Skin epidermis (tissue), 12 donors: ENCODE results near the gene CIB4.
A peak's percentile ranks its signal among the peaks of the same experiment; 100 is the strongest.
"Not testable (repeated sequence)": the region's sequence is repeated elsewhere in the genome, so short reads cannot be mapped to it uniquely, and the experiment has no call there.

Experiments used
- H3K27ac ChIP-seq, 21 experiments: fragments of 200-600 bp; sonication (generic) in 11 of 21; one replicate each; pipeline ENCODE4 v1.5.0; 2020; ENCODE audit warnings: mild to moderate bottlenecking in 3 of 21, inconsistent platforms in 2 of 21, moderate library complexity in 2 of 21
- H3K4me3 ChIP-seq, 7 experiments: fragments of 200-600 bp; sonication (generic) in 2 of 7; one replicate each; pipeline ENCODE4 v1.5.0; 2020; ENCODE audit warnings: inconsistent platforms in 2 of 7, mild to moderate bottlenecking in 2 of 7, moderate library complexity in 1 of 7

The CIB4 gene

GRCh38 chr2:26668856-26669750, 27.9 kb upstream of the CIB4 start:
- Histone ChIP-seq H3K4me3 (no peak overlapping the region), H3K27ac (no peak overlapping the region)

DNA sequence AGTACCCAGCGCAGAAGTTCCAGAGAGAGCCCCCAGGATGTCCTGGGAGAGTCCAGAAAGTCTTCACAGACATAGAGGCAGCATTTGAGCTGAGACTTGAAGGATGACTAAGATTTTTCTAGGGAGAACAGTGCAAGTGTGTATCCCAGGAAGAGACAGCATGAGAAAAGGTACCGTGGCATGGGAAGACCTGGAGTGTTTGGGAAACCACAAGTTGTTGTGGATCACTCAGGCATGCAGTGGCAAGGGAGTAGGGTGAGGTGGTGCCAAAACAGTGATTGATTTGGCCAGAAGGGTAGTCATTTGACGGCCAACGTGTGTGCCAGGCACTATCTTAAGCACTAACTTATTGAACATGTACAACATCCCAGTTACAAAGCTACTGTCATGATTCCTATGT, 26.9 kb upstream of the CIB4 start:
- Histone ChIP-seq H3K27ac (no peak overlapping the region), H3K4me3 (no peak overlapping the region)

GRCh38 chr2:26666671-26667070, 25.5 kb upstream of the CIB4 start:
- H3K4me3 ChIP-seq, result no peak overlapping the region
- no peak overlapping the region for H3K27ac ChIP-seq

DNA sequence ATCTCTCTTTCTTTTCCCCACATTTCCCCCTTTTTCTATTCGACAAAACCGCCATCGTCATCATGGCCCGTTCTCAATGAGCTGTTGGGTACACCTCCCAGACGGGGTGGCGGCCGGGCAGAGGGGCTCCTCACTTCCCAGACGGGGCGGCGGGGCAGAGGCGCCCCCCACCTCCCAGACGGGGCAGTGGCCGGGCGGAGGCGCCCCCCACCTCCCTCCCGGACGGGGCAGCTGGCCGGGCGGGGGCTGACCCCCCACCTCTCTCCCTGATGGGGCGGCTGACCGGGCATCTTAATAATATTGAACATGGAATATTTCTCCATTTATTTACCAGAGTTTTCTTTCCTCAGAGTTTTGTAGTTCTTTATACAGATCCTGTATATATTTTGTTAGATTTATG, 24.1 kb upstream of the CIB4 start:
- not testable (repeated sequence) for H3K4me3 ChIP-seq

DNA sequence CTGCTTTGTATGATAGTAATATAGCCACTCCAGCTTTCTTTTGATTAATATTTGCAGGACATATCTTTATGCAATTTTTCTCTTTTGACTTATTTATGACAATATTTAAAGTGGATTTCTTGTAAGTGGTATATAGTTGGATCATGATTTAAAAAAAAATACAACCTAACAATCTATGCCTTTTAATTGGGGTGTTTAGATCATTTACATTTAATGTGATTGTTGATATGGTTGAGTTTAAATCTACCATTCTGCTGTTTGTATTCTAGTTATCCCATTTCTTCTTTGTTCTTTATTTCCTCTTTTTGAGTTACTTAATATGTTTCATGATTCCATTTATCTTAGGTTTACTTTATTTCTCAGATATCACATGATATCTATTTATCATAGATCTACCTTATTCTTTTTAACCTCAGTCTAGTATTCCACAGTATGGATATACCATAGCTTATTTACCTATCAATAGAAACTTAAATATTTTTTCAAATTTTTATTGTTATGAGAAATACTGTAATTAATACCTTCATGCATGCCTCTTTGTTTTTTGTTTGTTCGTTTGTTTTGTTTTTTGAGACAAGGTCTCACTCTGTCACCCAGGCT, 19.3 kb upstream of the CIB4 start:
- Histone ChIP-seq H3K4me3 (no peak overlapping the region), H3K27ac (no peak overlapping the region)

More for the DNA sequence above, 24.1 kb upstream of the CIB4 start:
- H3K27ac ChIP-seq, result not testable (repeated sequence)

DNA sequence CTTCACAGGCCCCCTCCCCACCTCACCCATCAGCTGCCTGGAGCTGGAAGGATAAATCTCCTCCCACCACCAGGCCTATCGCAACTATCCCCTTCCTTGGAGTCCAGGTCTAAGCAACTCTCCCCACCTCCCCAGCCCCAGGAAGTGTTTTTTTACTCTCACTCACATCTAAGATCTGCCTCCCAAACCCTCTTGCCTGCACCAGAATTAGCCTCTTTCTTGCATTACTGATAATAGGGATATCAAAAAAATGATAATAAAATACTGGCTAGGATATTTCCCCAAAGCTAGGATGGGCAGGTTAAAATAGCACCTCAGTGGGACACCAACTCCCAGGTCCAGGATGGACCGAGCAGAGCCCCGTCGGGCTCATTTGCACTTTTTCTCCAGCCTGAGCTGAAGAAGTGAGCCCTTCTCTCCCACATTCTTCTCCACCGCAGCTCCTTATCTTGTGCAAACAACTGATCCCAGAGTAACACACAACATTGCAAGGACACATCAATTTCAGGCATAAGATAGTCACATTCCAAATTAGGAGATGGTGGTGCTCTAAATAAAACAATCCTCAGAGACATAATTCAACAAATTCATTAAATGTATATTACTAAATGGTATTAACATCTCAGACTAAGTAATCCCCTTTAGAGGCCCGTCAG, 17.7 kb upstream of the CIB4 start:
- H3K27ac ChIP-seq, result no peak overlapping the region
- no peak overlapping the region for H3K4me3 ChIP-seq

DNA sequence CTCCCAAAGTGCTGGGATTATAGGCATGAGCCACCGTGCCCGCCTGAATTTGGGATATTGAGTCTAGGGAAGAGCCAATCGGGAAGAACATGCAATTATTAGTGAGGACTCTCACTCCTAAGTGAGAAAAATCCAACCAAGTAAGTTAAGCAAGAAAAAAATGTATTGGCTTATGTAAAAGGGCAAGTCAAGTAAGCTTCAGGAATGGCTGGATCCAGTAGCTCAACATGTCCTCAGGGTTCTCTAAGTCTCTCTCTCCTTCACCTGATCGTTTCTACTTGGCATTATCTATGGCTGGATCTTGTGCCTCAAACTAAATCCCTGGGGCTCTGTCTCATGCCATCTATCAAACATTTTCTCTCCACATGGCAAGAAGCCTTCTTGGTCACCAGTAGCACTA, 16.1 kb upstream of the CIB4 start:
- no peak overlapping the region for H3K27ac ChIP-seq
- no peak overlapping the region for H3K4me3 ChIP-seq

- Histone ChIP-seq H3K4me3 (no peak overlapping the region), H3K27ac (no peak overlapping the region)
These were observed 14.5 kb upstream of the CIB4 start for GRCh38 chr2:26655611-26656195.

- H3K27ac ChIP-seq, H3K4me3 ChIP-seq: not testable (repeated sequence)
These were observed 14.0 kb upstream of the CIB4 start for GRCh38 chr2:26655120-26655519.

DNA sequence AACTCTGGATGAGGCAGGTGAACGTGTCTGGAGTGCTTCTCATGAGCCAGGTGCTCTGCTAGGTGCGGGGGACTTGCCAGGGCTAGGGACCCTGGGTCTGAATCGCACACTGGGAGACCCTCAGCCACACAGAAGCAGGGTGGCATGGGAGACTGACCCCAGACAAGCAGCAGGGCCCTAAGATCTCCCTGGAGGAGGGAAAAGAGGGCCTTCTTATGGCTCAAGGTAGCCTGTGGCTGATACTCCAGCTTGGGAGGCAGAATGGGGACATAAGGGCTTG, 12.8 kb upstream of the CIB4 start:
- H3K4me3 ChIP-seq, result no peak overlapping the region

GRCh38 chr2:26653207-26654060, 12.3 kb upstream of the CIB4 start:
- H3K4me3 ChIP-seq, result no peak overlapping the region
- peak overlapping the region in 3 of 21 experiments; percentile 7 to 69 (median 58) for H3K27ac ChIP-seq

More for the DNA sequence above, 12.8 kb upstream of the CIB4 start:
- H3K27ac ChIP-seq, result no peak overlapping the region

DNA sequence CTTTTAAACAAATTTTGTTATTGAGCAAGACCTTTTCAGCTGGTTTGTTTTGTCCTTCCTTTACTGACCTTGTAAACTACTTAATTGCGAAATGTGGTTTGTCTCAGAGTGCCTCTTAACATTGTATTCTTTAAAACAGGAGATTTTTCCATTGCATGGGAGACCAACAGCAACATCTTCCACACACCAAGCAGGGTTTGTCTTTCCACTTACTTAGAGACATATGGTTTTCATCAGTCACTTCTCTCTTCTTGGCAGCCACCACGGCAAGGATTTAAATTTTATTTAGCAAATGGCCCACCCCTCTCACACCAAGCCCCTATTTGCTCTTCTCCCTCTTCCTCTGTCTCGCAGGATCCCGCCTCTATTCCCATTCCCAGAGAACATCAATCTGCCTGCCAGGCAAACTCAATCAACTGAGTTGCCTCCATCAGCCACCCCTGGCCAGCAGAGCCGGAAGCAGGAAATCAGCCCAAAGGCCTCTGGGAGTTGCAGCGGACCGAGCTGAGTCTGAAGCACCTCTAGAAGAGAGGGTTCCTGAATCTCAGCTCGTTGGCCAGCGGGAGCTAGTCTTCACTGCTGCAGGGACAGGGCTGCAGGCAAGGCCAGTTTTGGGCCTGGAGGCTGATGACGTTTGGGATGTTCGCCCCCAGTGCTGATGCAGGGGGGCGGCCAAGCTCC, 11.3 kb upstream of the CIB4 start:
- Histone ChIP-seq H3K27ac (peak overlapping the region in 7 of 21 experiments; percentile 7 to 69 (median 21)), H3K4me3 (no peak overlapping the region)

DNA sequence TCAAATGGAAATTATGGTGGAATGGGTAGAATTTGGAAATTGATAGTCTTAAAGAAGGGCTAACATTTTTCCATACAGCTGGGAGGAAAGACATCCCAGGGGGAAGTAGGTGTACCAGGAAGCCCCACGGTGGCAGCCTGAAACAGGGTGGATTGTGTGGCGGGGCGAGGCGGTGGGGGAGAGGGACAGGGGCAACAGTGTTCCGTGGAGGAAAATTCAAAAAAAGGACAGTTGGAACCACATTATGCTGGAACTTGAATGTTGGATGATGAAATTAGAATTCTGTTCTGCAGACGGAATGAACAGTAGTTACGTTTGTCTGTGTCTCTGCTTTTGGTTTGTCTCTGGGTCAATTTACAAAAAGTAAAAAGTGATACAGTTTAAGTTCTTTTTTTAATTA, 10.6 kb upstream of the CIB4 start:
- H3K27ac ChIP-seq, result peak overlapping the region in 5 of 21 experiments; percentile 10 to 65 (median 33)
- H3K4me3 ChIP-seq, result no peak overlapping the region

DNA sequence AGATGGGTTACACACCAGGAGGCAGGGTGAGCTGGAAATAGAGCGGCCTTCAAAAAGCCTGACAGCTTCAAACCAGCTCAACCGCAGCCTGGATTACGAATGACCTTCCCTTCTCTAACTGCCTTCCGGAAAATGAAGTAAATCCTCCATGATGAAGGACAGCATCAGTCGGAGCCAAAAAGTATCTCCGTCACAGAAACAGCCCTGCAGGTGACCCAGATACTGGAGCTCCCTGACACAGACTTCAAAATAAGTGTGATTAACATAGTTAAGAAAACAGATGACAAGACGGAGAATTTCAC, 10.3 kb upstream of the CIB4 start:
- Histone ChIP-seq H3K27ac (peak overlapping the region in 4 of 21 experiments; percentile 10 to 65 (median 36)), H3K4me3 (no peak overlapping the region)

- H3K4me3 ChIP-seq, result no peak overlapping the region
- peak overlapping the region in 2 of 21 experiments; percentile 13 to 59 for H3K27ac ChIP-seq
These were observed 9.7 kb upstream of the CIB4 start for GRCh38 chr2:26650713-26651469.

- H3K4me3 ChIP-seq, result no peak overlapping the region
- no peak overlapping the region for H3K27ac ChIP-seq
These were observed 9.0 kb upstream of the CIB4 start for GRCh38 chr2:26649992-26650712.

DNA sequence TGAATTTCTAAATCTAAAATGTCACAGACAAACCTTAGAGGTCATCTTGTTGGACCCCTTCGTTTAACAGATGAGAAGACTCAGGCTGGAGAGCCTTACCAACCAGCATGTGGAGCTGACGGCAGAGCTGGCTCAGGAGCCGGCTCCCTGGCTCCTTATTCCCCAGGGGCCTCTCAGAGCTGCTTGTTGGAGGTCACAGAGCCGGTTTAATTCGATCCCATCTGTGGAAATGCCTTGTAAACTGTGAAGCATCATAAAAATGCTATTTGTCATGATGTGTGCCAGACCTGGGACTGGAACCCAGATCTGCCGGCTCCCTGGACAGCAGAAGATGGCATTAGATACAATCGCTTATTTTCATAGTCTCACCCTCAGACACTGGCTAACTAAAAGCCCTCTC, 8.2 kb upstream of the CIB4 start:
- no peak overlapping the region for H3K27ac ChIP-seq
- H3K4me3 ChIP-seq, result no peak overlapping the region

DNA sequence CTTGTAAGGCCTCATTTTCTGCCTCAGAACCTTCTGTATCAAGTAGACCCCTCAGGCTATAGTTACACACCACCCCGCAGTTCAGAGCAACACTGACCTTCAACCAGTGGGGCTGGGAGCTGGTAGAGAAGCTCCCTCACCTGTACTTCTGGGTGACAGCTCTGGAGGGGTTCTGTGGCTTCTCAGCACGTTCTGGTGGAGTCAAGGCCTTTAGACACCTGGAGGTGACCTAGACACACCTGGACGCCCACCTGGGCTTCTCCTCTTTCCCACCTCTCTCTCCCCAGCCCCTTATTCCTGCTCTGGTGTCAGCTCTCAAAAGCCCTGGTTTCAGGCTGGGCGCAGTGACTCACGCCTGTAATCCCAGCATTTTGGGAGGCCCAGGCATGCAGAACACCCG, 7.3 kb upstream of the CIB4 start:
- H3K27ac ChIP-seq, result no peak overlapping the region
- no peak overlapping the region for H3K4me3 ChIP-seq
